Right hindlimb (tissue), 1 donor: ENCODE measurements around the gene APLP2.
"Not testable (repeated sequence)": the region's sequence is repeated elsewhere in the genome, so short reads cannot be mapped to it uniquely, and the experiment has no call there.

Experiments
- DNase-seq: peaks from one replicate; pipeline ENCODE4 v3.0.0-alpha.2; 2018

APLP2 gene

GRCh38 chr11:130156108-130157022, 86.7 kb downstream of the APLP2 start:
- no peak for DNase-seq

DNA sequence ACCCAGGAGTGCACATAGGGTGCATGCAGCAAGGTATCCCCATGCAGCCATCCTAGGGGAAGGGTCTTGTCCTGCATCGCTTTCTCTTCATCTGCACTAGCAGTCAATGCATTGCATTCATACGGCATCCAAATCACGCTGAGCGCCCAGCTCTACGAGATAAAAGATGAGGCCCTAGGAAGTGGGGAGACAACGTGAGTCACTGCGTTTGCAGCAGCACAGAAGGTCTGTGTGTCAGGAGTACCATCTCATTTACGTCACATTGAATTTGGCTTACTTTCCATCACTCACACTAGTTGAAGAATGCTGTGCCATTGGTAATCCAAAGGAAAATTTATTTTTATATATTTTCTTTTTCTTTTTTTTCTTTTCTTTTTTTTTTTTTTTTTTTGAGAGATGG, 87.4 kb downstream of the APLP2 start:
- no peak for DNase-seq

DNA sequence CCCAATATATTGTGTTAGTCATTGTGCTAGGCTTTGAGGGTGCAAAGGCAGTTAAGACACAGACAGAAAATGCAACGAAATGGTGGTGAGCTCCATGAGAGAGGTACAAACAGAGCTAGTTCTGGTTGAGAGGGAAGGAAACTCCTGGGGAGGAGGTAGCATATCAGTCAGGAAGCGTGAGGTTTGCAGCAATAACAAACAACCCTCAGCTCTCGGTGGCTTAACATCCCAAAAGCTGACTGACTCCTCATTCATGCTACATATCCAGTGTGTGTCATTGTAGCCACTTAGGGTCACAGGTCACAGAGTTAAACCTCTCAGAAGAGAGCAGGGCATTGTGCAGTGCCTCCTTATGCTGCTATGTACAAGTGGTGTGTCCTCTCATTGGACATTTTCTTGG, 88.1 kb downstream of the APLP2 start:
- no peak for DNase-seq

DNA sequence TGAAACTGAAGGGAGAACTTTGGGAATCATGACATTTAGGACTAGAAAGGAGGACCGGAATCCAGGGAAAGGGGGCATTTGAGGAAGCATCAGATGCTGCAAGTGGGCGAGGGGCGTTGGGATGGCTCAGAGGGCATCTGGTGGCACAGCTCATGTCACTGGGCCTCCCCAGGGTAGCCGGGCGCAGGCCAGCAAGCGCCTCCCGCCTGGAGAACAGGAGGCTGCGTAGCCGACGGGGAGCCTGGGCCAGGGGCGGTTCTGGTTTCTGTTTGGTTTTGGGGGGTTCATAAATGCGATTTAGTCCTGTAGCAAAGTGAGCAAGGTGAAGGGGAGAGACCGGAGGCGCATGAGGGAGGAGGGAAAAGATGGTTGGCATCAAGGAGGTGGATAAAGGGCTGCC, 89.4 kb downstream of the APLP2 start:
- DNase-seq, result no peak

GRCh38 chr11:130159657-130160497, 90.2 kb downstream of the APLP2 start, which contains the start of gene ST14:
ST14 (plus strand) TSS chr11:130159782; CDS start chr11:130159980, 198 bp downstream.
- no peak for DNase-seq

- no peak for DNase-seq
Observed at GRCh38 chr11:130160498-130161155, 90.9 kb downstream of the APLP2 start.

GRCh38 chr11:130161441-130162145, 91.9 kb downstream of the APLP2 start:
- DNase-seq, result peak; percentile 46

DNA sequence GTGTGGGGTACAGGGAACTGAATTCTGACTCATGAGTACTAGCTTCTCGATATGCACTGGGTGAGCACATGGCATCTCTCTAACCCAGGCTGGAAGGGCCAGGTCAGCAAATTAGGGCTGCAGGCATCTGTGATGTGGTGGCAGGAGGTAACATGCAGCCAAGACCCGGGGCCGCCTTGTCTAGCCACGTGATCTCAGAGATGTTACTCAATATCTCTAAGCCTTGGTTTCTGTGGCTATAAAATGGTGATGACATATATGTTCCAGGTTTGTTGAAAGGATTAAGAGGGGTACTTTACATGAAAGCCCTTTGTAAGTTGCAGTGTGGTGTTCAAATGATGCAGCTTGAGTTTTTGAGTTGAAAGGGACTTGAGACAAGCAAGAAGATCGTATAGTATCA, 93.0 kb downstream of the APLP2 start:
- no peak for DNase-seq

DNA sequence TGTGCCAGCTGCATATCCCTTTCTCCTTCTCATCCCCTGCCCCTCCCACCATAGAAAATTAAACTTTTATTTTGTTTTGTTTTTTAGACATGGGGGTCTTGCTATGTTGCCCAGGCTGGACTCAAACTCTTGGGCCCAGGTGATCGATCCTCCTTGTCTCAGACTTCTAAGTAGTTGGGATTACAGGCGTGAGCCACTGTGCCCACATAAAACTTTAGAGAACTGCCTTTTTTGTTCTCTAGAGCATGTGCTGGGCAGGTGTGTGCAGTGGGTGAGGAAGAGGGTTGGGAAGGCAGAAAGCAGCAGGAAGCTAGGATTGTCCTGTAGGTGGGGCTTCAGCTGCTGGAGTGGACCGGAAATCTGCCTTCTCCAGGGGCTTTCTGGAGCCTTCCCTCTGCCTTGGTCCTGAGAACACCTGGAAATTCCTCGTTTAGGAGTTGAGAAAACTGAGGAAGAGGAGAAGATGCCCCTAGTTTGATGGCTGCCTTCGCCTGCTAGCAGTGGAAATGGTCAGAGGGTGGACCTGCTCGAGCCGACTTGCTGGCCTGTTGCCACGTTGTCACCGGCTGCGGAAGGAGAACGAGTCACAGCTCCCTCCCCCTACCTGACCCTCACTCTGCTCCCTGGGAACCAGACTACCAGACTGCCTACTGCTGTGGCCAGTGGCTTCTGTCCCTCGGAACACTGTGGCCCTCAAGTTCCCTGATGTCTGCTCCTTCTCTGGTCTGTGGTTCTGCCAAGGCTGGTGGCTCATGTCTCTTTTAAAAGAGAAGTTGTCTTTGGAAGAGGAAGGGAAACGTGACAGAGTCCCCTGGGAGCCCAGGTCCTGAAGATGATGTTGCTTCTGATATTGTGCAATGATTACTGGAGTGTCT, 93.9 kb downstream of the APLP2 start:
- no peak for DNase-seq

DNA sequence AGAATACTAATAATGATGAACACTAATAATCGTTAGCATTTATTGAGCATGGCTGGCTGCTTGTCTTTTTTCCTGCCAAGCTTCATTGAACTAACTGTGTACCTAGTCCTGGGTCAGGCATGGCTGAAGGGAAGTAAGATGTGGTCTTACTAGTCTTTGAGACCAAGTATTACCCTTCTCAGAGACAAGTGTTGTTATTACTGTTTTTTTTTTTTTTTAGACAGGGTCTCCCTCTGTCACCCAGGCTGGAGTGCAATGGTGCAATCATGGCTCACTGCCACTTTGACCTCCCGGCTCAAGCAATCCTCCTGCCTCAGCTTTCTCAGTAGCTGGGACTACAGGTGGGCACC, 94.5 kb downstream of the APLP2 start:
- DNase-seq, result no peak

- DNase-seq, result no peak
Observed at GRCh38 chr11:130165601-130166456, 96.1 kb downstream of the APLP2 start.

DNA sequence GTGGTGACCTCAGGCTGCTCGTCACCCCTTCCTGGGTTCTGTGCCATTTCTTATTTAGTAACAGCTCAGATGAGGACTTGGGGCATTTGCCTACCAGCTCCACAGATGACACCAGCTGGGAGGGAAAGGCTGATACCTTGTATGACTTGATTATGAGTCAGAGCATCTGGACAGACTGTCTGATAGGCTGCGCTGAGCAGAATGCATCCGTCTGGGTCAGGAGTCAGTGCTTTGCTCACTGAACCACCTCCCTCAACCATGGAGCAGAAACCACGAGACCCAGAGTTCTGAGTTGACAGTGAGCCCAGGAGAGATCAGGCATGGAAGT, 96.7 kb downstream of the APLP2 start:
- no peak for DNase-seq

DNA sequence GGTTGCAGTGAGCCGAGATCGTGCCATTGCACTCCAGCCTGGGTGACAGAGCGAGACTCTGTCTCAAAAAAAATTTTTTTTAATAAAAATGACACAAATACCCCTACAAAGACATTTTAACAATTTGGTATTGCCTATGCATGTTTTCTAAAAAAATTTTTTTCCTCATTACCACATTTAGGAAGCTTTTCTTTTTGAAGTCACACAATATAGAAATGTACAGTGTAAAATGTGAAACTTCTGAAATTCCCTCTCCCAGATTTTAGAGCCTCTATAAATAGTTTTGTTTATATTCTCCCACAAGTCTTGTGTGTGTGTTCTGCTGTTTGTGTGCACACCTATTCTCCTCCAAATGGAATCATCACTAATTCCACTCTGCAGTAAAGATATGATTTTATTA, 97.5 kb downstream of the APLP2 start:
- no peak for DNase-seq

- no peak for DNase-seq
Observed at GRCh38 chr11:130168105-130168504, 98.4 kb downstream of the APLP2 start.

- no peak for DNase-seq
Observed at GRCh38 chr11:130170345-130170744, 100.7 kb downstream of the APLP2 start.

DNA sequence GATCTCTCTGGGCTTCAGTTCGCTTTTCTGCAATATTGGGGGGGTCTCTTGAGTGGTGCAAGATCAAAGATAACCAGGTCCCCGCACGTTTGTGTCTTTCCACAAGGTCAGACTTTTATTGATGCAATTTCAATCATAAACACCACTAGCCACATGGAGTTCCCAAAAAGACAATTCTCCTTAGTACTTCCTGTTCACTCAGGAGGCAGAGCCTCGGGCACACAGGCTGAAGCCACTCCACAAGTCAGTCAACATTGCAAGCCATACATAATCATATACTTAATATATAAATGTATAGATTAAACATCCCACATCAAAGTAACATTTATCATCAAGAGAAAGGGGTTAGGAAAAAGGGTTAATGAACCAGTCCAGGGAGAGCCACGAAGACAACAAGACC, 101.8 kb downstream of the APLP2 start:
- DNase-seq, result no peak

DNA sequence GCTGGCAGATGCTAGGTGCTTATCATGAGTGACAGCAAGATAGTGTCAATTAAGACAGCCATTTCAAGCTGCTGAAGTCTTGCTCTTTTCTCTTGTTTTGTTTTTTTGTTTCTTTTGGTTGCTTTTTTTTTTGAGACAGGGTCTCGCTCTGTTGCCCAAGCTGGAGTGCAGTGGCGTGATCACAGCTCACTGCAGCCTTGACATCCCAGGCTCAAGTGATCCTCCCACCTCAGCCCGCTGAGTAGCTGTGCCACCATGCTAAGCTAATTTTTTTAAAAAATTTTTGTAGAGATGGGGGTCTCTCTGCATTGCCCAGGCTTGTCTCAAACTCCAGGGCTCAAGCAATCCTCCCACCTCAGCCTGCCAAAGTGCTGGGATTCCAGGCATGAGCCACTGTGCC, 102.3 kb downstream of the APLP2 start:
- not testable (repeated sequence) for DNase-seq

- DNase-seq, result no peak
Observed at GRCh38 chr11:130174642-130175041, 104.9 kb downstream of the APLP2 start.

- no peak for DNase-seq
Observed at GRCh38 chr11:130175898-130176297, 106.2 kb downstream of the APLP2 start.

- DNase-seq, result no peak
Observed at GRCh38 chr11:130177782-130178181, 108.1 kb downstream of the APLP2 start.
